Coronary artery (tissue), 2 donors: ENCODE data around the gene PTPRM.

Experiments used
- DNase-seq: peaks from one replicate; pipeline ENCODE4 v3.0.0-alpha.2; 2017; ENCODE audit warnings: low spot score
- H3K27ac ChIP-seq, 2 donors: fragments of 200-600 bp; sonication (generic); one replicate each; pipeline ENCODE4 v1.5.1; 2016 to 2019
- H3K4me3 ChIP-seq: fragments of 200-600 bp; sonication (generic); 2 replicates; pipeline ENCODE4 v1.5.1; 2016; ENCODE audit warnings: mild to moderate bottlenecking, moderate library complexity
- TF ChIP-seq, protein P1 (sequence below): fragments of 200-600 bp; sonication (generic); IDR thresholded peaks from one replicate; pipeline ENCODE4 v1.5.1; 2019; ENCODE audit warnings: antibody characterized with exemption

Gene PTPRM

DNA sequence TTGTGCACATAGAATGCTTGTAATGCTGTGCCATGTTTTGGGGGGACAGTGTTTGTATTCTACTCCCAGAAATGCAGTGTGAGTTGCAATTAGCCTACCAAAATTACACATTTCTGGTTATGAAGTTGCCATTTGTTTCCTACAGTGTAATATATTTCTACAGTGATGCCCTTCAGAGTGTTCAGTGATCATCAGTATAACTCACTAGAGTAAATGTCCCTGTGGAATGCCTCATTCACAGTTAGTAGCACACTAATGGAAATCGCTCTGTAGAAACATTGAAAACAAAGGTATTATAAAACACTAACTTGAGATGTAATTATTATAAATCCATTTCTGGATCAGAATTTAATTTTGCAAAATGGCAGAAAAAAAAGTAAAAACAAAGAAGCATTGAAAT lies 498.7 kb downstream of the PTPRM start:
- DNase-seq = no peak
- Histone ChIP-seq H3K4me3 (no peak overlapping the region), H3K27ac (no peak overlapping the region)
- TF ChIP-seq, protein P1, sequence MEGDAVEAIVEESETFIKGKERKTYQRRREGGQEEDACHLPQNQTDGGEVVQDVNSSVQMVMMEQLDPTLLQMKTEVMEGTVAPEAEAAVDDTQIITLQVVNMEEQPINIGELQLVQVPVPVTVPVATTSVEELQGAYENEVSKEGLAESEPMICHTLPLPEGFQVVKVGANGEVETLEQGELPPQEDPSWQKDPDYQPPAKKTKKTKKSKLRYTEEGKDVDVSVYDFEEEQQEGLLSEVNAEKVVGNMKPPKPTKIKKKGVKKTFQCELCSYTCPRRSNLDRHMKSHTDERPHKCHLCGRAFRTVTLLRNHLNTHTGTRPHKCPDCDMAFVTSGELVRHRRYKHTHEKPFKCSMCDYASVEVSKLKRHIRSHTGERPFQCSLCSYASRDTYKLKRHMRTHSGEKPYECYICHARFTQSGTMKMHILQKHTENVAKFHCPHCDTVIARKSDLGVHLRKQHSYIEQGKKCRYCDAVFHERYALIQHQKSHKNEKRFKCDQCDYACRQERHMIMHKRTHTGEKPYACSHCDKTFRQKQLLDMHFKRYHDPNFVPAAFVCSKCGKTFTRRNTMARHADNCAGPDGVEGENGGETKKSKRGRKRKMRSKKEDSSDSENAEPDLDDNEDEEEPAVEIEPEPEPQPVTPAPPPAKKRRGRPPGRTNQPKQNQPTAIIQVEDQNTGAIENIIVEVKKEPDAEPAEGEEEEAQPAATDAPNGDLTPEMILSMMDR = no peak

DNA sequence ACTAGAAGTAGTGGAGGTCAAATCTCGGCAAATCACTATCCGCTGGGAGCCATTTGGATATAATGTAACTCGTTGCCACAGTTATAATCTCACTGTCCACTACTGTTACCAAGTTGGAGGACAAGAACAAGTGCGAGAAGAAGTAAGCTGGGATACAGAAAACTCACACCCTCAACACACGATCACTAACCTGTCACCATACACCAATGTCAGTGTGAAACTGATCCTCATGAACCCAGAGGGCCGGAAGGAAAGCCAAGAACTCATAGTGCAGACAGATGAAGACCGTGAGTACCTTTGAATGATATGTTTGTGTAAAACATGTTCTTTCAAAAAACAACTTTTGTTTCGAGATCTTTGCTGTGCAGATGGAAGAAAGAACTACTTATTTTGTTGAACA lies 502.6 kb downstream of the PTPRM start:
- DNase-seq = no peak
- TF ChIP-seq, protein P1 = no peak
- Histone ChIP-seq H3K4me3 (no peak overlapping the region), H3K27ac (no peak overlapping the region)

DNA sequence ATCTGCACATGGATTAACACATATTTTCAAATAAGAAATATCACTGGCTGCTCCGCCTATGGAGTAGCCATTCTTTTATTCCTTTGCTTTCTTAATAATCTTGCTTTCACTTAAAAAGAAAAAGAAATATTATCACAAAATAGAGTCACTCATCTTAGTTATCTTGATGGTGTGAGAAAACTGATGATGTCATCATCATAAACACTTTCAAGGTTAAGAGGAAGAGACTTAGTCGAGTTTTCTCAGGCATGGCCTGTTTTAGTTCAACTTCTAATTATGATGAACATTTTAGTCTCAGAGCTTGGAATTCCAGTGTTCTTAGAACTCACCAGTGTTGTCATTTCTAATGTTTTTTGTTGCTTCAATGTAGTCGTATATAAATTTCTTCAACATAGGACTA lies 506.1 kb downstream of the PTPRM start:
- no peak for DNase-seq
- no peak overlapping the region for H3K4me3 ChIP-seq
- no peak overlapping the region for H3K27ac ChIP-seq
- TF ChIP-seq, protein P1 = no peak

DNA sequence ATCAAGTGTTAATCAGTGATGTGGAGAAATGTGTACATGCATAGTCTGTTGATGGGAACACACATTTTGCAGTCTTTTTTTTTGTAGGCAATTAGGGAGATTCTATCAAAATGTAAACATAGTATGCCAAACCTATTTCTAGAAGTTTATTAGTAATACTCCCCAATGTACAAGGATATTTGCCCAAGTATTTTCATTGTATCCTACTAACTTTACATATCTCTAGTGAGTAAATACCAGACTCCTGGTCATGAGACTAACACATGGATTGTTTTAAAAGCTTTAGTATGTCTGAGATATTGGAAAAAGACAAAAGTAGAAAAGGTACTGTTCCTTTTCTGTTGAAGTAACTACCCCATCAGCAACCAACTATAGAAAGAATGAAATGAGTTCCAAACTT lies 513.0 kb downstream of the PTPRM start:
- no peak overlapping the region for H3K4me3 ChIP-seq
- TF ChIP-seq, protein P1 = no peak
- DNase-seq = no peak
- no peak overlapping the region for H3K27ac ChIP-seq

DNA sequence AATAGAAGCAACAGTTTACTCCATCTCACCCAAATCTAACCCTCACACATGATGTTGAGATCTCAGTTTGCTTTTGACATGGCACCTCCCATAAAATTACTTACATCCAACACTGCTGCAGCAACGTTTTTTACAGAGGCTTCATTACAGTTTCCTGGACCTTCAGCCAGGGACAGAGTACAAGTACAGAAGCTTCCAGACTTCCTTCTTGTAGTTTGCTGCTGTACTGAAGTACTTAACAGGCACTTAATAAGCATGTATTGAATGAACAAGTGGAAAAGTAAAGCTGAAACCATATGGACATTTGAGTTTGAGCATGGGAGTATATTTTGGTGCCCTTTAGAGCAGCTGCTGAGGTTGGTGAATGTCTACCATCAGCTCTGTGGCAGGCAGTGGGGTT lies 514.2 kb downstream of the PTPRM start:
- H3K4me3 ChIP-seq = no peak overlapping the region
- TF ChIP-seq, protein P1 = no peak
- H3K27ac ChIP-seq = no peak overlapping the region
- no peak for DNase-seq

DNA sequence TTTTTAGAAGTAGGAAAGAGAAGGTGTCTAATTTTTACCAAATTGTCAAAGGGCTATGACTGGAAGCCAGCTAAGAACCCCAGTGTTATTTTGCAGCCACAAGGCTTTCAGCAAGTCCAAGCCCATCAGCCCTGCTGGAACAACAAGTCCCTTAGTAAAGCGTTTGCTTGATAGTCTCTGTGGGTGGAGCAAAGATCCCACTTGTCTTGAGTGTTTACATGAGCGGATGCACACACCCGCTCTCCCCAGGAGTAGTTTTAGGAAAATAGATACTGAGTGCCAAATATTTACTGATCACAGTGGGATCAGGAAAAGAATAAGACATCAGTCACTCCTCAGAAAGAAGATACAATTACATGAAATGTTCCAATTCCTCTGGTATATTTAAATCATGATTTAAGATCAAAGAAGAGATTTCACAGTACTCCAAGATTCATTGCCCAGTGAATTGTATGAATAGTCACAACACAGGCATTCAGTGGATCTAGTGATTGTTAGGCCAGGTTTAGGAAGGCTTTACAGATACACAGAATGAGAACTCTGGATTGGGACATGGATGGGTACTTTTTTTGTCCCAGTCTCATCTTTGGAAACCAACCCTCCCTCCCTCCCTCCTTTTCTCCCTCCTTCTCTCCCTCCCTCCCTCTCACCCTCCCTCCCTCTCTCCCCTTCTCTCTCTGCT lies 514.9 kb downstream of the PTPRM start:
- TF ChIP-seq, protein P1 = no peak
- DNase-seq = no peak
- no peak overlapping the region for H3K27ac ChIP-seq
- H3K4me3 ChIP-seq = no peak overlapping the region

DNA sequence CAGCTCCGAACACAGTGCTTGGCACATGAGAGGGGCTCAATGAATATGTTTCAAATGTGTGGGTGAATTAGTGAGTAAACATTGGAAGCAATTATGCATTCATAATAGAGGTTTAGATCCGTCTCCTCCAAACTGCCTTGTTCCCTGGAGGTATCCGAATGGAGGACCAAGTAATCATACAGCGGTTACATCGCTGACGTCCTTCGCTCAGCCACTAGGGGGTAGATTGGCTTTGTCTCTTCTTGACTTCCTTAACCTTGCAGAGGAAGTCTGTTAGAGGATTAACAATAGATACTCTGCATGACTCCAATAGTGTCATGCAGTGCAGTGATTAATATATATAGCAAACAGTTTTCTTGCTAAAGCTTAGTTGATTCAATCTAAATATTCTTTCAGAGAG lies 517.0 kb downstream of the PTPRM start:
- Histone ChIP-seq H3K27ac (no peak overlapping the region), H3K4me3 (no peak overlapping the region)
- TF ChIP-seq, protein P1 = no peak
- no peak for DNase-seq
